ENCODE data around the gene BIN1. TPM values are rescaled to one million over a fixed set of nuclear protein-coding genes. Genes with fewer than 3 reads are reported as not detected.

BIN1 gene
- total RNA-seq, 4 donors from 2014 or later, result 95.7 to 146 (median 98.8) TPM

DNA sequence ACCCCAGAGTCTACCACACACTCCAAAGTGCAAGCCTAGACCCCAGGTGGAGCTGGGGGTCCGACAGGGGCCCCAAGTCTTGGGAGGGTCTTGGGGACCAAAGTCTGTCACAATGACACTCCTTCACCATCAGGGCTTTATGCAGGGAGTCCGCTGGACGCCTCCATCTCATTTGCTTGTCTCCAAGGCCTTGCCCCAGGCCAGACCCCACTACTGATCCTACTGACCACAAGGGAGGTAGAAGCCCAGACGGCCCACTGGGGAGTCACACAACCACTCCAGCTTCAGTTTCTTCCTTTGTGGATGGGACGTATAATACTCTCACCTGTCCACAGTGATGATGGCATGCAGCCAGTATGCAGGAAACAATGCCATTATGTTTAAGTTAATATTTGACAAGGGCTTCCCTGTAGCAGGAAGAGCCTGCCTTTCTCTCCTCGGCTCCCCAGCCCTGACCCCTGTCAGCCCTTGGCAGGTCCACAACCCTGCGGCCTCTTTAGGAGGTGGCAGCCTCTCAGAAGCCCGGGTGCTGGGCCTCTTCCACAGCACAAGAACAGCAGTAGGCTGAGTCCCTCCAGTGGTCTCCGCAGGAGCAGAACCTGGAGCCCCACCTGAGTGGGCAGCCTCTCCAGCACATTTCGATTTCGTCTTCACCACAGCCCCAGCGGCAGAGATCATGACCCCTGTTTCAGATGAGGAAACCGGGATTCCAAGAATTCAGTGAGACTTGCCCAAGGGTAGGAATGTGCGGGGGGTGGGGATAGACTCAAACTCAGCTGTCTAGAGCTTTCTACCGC lies 6.5 kb downstream of the BIN1 start:
- peaks cover 0 to 88% (median 53%) of the 10 kb centered on the region in 4 donors for H3K4me1 ChIP-seq
- TF ChIP-seq POLR2A (IDR thresholded peaks at IDR 0.05) (no peak), EP300 (IDR thresholded peaks at IDR 0.05) (no peak)
- TF ChIP-seq, protein P1, sequence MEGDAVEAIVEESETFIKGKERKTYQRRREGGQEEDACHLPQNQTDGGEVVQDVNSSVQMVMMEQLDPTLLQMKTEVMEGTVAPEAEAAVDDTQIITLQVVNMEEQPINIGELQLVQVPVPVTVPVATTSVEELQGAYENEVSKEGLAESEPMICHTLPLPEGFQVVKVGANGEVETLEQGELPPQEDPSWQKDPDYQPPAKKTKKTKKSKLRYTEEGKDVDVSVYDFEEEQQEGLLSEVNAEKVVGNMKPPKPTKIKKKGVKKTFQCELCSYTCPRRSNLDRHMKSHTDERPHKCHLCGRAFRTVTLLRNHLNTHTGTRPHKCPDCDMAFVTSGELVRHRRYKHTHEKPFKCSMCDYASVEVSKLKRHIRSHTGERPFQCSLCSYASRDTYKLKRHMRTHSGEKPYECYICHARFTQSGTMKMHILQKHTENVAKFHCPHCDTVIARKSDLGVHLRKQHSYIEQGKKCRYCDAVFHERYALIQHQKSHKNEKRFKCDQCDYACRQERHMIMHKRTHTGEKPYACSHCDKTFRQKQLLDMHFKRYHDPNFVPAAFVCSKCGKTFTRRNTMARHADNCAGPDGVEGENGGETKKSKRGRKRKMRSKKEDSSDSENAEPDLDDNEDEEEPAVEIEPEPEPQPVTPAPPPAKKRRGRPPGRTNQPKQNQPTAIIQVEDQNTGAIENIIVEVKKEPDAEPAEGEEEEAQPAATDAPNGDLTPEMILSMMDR (IDR thresholded peaks at IDR 0.05), result no peak
- H3K9me3 ChIP-seq, result no peaks in the 10 kb centered on the region
- 65 to 67% methylated on average over 15 of the region's 15 CpGs for WGBS, 2 donors
- H3K27ac ChIP-seq, result peak overlapping the region in 3 of 4 donors; percentile 62 to 91 (median 67)
- no peak for DNase-seq (ENCODE audit: low spot score in 2 of 2)
- H3K4me3 ChIP-seq, result no peak overlapping the region
- no peaks in the 10 kb centered on the region for H3K36me3 ChIP-seq
- H3K27me3 ChIP-seq, result no peaks in the 10 kb centered on the region

GRCh38 chr2:127098711-127099110 lies 8.2 kb downstream of the BIN1 start:
- no peaks in the 10 kb centered on the region for H3K27me3 ChIP-seq
- no peaks in the 10 kb centered on the region for H3K9me3 ChIP-seq
- DNase-seq (ENCODE audit: low spot score in 2 of 2), result no peak
- 46 to 54% methylated on average over 4 to 7 of the region's 7 CpGs for WGBS, 2 donors
- H3K27ac ChIP-seq, result peak overlapping the region in 3 of 4 donors; percentile 54 to 97 (median 92)
- TF ChIP-seq, protein P1 (IDR thresholded peaks at IDR 0.05), result no peak
- TF ChIP-seq POLR2A (IDR thresholded peaks at IDR 0.05) (no peak), EP300 (IDR thresholded peaks at IDR 0.05) (no peak)
- H3K4me3 ChIP-seq, result no peak overlapping the region
- peaks cover 2 to 88% (median 56%) of the 10 kb centered on the region in 4 donors for H3K4me1 ChIP-seq
- no peaks in the 10 kb centered on the region for H3K36me3 ChIP-seq

DNA sequence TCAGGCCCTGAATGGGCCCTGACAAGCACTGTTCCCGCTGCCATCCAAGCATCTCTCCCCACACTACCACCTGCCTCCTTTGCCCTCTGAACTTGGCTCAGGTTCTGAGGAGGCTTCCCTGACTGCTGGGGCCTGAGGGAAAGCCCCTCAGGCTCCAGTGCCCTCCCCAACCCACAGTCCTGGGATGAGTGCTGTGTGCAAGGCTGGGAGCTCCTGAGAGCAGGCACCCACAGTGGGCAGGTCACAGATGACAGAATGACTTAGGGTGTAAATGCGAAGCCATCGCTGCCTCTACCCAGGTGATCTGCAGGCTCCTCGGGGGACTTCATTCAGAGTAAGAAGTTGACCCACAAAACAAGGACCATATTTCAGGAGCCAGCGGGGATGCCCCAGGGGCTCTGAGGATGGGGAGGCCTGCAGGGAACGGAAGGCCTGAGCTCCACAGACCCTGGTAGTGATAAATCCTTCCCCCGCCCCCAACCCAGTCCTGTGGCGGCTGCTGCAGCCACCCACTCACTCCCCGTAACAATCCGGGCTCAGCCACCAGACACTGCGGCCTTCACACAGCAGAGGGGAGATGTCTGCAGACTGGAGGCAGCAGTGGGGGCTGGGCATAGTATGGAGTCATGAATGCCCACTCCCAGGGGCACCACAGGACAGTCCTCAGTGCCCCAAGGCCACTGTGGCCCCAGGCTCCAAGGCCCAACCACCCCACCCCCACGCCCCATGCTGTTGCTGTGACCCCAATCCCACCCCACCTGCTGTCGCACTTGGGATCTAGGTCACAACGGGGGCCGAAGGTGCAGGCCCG lies 8.9 kb downstream of the BIN1 start:
- TF ChIP-seq EP300 (IDR thresholded peaks at IDR 0.05) (no peak), POLR2A (IDR thresholded peaks at IDR 0.05) (no peak)
- DNase-seq (ENCODE audit: low spot score in 2 of 2), result no peak
- H3K27ac ChIP-seq, result peak overlapping the region in 3 of 4 donors; percentile 54 to 97 (median 92)
- no peaks in the 10 kb centered on the region for H3K36me3 ChIP-seq
- H3K9me3 ChIP-seq, result no peaks in the 10 kb centered on the region
- no peaks in the 10 kb centered on the region for H3K27me3 ChIP-seq
- 52% methylated on average over 13 to 15 of the region's 16 CpGs for WGBS, 2 donors
- no peak overlapping the region for H3K4me3 ChIP-seq
- H3K4me1 ChIP-seq, result peaks cover 2 to 88% (median 55%) of the 10 kb centered on the region in 4 donors

DNA sequence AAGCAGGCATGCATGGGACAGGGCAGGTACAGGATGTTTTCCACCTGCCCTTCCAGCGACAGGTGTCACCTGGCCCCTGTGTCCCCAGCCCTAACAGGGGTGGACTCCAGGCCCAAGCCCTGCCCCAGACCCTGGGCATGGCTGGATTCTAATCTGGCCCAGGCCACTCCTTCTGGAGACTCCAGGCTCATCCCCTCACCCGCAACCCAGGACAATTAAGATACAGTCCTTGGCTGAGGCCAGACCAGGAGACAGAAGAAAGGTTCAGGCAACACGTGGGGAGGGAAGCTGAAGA lies 9.5 kb downstream of the BIN1 start:
- Histone ChIP-seq H3K36me3 (no peaks in the 10 kb centered on the region), H3K4me3 (no peak overlapping the region), H3K27ac (peak overlapping the region; percentile 11 to 97 (median 73)), H3K9me3 (no peaks in the 10 kb centered on the region), H3K4me1 (peaks cover 2 to 88% (median 50%) of the 10 kb centered on the region in 4 donors), H3K27me3 (no peaks in the 10 kb centered on the region)
- DNase-seq (ENCODE audit: low spot score in 2 of 2), result no peak
- TF ChIP-seq POLR2A (IDR thresholded peaks at IDR 0.05), result no peak
- TF ChIP-seq, protein P1 (IDR thresholded peaks at IDR 0.05), result no peak
- TF ChIP-seq EP300 (IDR thresholded peaks at IDR 0.05), result no peak
- 54 to 89% methylated on average over 3 of the region's 3 CpGs for WGBS, 2 donors

DNA sequence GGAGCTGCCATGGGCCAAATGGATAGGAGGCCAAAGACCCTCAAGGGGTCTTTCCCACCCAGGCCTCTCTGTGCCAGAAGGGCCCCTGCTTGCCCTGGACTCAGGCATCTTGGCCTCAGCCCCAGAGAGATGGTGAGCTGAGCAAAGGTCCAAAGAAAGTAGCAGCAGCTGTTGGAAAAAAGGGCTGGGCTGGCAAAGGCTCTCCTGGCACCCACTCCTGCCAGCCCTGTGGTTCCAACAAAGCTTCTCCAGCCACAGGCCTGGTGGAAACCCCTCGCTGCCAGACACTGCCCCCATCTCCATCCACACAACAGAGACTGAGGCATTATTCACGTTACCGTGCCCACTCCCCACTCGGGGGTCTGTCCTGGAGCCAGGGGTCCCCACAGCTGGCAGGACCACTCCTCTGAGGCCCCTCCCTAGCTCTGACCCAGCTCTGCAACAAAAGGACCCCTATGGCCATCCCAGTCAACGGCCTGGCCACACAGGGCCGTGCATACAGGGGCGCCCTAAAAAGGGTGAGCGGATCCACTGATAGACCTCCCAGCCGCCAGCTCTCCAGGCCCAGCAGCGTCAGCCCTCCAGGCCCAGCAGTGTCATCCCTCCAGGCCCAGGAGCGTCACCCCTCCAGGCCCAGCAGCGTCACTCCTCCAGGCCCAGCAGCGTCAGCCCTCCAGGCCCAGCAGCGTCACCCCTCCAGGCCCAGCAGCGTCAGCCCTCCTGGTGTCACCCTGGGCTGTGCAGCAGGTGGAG lies 10.1 kb downstream of the BIN1 start:
- no peak overlapping the region for H3K4me3 ChIP-seq
- H3K27me3 ChIP-seq, result no peaks in the 10 kb centered on the region
- H3K4me1 ChIP-seq, result peaks cover 2 to 90% (median 50%) of the 10 kb centered on the region in 4 donors
- no peaks in the 10 kb centered on the region for H3K36me3 ChIP-seq
- H3K27ac ChIP-seq, result peak overlapping the region; percentile 65 to 97 (median 80)
- DNase-seq (ENCODE audit: low spot score in 2 of 2), result no peak
- 67 to 69% methylated on average over 8 to 13 of the region's 15 CpGs for WGBS, 2 donors
- TF ChIP-seq POLR2A (IDR thresholded peaks at IDR 0.05), result no peak
- no peak for TF ChIP-seq EP300 (IDR thresholded peaks at IDR 0.05)
- TF ChIP-seq, protein P1 (IDR thresholded peaks at IDR 0.05), result no peak
- H3K9me3 ChIP-seq, result no peaks in the 10 kb centered on the region
